ENCODE measurements around the gene ELAC2.

ELAC2 gene

DNA sequence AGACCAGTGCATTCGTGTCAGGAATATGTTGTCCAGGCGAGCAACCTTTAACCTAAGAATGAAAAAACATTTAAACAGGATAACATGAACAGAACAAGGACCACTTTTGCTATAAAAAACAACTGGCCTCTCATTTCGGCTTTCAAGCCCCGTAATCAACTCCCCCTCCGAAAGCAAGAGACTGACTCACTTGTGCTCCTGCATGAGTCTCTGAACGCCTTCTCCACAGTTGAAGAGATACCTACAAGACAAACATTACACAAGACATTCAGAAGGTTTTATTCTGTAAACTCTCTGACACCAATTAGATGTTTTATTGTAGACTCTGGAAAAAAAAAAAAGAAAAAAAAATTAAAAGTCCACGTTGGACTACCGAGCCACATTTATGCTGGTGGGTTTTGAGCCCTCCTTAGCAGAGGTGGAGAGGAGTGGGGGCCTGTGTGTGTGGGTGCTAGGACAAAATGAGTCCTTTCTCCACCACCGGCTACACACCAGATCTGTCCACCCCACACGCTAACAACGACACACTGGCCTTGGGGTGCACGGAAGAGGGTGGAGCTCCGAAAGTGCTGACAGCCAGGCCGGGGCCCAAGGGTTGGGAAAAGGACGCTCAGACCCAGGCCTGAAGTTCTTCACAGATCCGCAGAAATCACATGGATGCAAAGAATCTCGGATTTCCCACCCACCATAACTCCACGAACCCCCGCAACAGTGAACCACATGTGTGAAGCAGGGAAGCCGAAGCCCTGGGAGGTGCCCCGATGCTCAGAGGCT is 759 bp downstream of the ELAC2 start:
- DNase-seq (ENCODE audit: low read depth, low spot score), result no peak

GRCh38 chr17:13014801-13015200 is 3.0 kb downstream of the ELAC2 start:
- DNase-seq (ENCODE audit: low read depth, low spot score), result no peak

- DNase-seq (ENCODE audit: low read depth, low spot score), result no peak
These were observed 6.9 kb downstream of the ELAC2 start for GRCh38 chr17:13010959-13011358.

GRCh38 chr17:13008461-13008860 is 9.4 kb downstream of the ELAC2 start:
- DNase-seq (ENCODE audit: low read depth, low spot score), result no peak

- DNase-seq (ENCODE audit: low read depth, low spot score), result no peak
These were observed 12.3 kb downstream of the ELAC2 start for GRCh38 chr17:13005530-13005929.

DNA sequence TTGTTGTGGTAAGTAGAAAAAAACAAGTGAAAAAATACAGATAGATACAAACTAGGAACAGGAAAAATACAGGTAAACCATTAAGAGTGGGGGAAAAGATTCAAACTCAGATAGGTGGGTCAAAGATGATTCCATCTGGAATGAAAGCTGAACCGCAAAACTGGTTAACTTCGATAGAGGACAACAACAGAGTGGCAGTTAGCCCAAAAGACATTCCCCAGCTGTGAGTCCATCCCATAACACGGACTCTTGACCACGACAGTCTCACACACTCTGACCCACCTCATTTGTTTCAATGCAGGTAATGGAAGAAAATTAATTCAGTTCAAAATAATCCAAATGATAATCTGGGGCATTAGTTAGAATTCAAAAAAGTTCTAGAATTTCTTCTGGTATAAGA is 13.5 kb downstream of the ELAC2 start:
- no peak for DNase-seq (ENCODE audit: low read depth, low spot score)

DNA sequence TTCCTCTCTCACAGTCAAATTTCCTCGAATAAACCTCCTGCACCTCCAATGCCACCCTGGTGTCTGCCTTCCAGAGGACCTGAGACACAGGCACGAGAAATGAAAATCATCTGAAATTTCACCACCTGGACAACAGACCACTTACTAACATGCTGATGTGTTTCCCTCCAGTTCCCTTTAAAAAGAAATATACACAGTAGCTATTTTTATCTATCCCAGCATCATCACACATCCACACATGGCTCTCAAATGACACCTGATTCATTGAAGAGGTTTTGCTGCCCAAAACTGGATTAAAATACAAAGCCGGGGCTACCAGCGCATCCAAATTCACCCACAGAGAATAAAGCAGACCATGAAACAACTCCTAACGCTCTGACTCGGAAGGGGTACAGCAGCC is 13.9 kb downstream of the ELAC2 start:
- no peak for DNase-seq (ENCODE audit: low read depth, low spot score)

DNA sequence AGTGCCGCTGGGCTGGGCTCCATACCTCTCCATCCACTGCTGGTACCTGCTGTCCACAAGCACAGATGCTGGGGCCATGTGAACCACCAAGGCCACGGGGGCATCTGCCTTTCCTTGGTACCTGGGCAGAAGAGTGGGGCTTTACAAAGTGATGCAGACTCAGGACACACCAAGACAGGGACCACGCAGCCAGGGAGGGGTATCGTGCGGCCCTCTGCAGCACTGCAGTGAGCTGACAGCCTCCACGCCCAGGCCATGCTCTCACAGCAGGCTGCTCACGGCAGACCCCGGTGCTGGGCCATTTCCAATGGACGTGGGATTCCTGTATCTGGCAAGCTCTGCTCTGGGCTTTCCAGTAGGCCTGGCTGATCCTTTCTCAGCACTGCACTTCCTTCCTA is 14.4 kb downstream of the ELAC2 start:
- no peak for DNase-seq (ENCODE audit: low read depth, low spot score)

DNA sequence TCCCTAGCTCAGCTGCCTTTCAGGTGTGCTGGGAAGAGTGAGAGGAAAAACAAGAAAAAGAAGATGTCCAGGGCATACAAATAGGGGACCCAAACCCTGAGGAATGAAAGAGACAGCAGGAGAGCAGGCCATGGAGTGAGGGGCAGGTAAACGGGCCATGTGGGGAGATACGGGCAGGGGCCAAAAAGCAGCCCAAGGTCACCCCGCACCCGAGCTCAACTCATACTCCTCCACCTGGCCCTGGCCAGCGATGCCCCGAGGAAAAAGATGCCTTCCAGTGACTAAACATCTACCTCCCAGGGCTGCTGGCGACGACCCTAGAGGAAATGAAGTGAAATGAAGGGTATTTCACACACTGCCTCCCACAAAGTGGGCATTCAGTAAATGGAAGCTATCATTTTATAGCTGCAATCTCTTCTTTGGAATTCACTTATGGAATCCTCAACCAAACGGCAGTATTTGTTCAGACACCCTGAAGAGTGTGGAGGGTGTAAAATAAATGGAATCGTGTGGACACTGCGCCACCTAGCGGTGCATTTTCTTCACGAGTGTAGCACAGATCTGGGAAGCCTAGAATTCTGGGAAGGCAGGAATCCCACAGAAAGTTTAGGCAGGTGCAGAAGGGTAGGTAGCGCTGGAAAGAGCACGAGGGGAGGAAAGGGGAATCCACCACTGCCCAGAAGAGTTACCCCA is 14.9 kb downstream of the ELAC2 start:
- no peak for DNase-seq (ENCODE audit: low read depth, low spot score)

DNA sequence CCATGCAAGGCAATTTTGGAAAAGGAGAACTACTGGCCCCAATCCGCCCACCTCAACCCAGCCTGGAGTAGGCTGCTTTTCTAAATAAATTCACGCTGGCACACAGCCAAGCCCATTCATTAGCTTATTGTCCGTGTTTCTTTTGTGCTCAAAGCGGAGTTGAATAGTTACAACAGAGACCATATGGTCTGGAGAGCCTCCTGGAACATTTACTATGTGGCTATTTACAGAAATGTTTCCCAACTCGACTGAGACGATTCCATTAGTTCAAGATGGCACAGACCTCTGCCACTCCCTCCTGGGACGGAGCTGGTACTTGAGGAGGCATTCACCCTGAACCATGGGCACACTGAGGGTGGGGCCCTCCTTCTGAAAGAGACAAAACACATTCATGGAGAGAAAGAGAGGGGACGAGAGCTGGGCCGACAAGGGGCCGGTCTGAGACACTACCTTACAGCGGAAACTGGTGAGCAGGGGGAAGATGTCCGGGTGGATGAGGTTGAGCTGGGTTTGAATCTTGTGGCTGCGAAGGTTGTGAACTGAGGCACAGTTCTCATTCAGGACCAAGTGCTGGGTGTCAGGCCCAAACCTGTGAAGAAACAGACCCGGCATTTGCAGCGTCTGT is 15.7 kb downstream of the ELAC2 start:
- no peak for DNase-seq (ENCODE audit: low read depth, low spot score)

- DNase-seq (ENCODE audit: low read depth, low spot score), result no peak
These were observed 17.3 kb downstream of the ELAC2 start for GRCh38 chr17:13000561-13000960.

- DNase-seq (ENCODE audit: low read depth, low spot score), result no peak
These were observed 19.0 kb downstream of the ELAC2 start for GRCh38 chr17:12998874-12999273.

GRCh38 chr17:12998461-12998860 is 19.4 kb downstream of the ELAC2 start:
- no peak for DNase-seq (ENCODE audit: low read depth, low spot score)

DNA sequence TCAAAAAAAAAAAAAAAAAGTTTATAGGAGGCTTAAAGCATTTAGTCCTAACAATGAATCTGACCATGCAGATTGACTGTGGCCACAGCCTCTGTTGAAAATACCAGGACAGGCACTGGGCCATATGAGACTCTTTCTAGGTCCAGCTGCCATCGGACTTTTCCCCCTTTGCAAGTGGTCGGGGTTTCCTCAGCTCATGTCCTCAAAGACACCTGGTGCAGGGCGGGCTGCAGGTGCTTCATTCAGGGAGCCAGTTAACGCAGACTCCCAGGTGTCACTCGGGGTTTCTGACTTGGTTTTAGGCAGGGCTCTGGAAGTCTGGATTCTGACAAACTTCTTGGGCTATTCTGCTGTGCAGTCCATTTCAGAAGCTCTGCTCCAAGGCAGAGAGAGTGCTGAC is 20.9 kb downstream of the ELAC2 start:
- no peak for DNase-seq (ENCODE audit: low read depth, low spot score)

DNA sequence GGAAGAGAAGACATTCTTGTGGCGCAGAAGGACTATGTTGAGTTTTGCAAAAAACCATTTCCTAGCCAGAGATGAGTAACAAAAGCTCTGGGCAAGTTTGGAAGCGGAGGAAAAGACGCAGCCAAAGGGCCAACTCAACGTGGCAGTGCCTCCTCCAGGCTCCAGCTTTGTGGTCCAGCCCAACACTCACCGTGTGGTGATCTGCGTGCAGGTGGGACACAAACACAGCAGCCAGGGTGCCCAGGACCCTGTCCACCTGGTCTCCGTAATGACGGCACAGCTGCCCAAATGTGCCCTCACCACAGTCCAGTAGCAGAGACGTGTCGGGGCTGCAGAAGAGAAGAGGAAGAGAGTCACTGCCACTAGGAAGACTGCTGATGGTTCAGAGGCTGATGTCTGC is 21.5 kb downstream of the ELAC2 start:
- DNase-seq (ENCODE audit: low read depth, low spot score), result no peak

DNA sequence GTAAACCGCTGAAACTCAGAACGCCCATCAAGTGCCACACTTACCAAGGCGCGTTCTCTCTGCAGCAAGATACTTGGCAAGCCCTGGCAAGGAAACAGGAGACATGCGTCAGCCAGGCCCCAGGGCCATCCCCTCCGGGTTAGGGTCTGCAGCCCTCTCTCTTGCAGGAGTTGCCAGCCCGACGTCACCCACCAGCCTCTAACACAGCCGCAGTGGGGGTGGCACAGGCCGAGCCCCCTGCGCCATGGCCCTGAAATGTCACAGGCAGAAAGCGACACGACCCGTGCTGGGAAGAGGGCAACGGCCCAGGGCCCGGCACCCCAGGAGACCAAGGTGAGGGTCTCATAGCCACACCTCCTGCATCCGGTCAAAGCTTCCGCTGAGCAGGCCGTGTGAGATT is 21.9 kb downstream of the ELAC2 start:
- DNase-seq (ENCODE audit: low read depth, low spot score), result no peak

DNA sequence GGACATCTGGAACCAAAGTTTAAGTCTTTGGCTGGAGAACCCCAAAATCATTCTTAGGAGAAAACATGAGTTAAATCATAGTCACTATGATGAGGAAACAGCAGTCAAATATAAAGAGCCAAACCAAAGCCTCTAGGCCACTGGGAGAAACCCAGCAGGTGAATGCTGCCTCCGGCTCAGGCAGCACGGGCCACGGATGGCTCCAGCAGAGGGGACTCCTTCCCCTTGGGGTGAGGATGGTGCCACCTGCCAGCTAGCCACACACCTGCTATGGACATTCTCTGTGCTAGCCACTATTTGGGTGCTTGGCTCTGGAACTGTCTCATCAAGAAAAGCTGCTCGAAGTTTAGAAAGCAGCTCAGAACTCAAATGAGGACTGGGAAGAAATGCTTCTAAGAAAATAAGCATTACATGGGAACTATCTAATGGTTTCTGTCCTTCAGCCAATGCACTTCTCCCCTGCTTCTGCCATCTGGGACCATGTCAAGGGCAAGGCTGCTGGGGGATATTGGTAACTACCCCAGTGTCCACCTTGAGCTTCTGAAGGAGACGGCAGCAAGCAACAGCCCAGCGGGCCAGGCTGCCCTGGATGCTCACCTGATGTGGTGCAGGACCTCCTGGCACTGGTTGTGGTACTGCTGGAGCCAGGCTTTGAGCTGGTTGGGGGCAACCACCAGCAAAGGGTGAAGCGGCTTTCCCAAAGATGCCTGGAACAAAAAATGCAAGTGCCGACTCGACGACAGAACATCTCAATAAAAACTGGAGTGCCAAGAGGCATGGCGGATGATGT is 22.5 kb downstream of the ELAC2 start:
- DNase-seq (ENCODE audit: low read depth, low spot score), result no peak

DNA sequence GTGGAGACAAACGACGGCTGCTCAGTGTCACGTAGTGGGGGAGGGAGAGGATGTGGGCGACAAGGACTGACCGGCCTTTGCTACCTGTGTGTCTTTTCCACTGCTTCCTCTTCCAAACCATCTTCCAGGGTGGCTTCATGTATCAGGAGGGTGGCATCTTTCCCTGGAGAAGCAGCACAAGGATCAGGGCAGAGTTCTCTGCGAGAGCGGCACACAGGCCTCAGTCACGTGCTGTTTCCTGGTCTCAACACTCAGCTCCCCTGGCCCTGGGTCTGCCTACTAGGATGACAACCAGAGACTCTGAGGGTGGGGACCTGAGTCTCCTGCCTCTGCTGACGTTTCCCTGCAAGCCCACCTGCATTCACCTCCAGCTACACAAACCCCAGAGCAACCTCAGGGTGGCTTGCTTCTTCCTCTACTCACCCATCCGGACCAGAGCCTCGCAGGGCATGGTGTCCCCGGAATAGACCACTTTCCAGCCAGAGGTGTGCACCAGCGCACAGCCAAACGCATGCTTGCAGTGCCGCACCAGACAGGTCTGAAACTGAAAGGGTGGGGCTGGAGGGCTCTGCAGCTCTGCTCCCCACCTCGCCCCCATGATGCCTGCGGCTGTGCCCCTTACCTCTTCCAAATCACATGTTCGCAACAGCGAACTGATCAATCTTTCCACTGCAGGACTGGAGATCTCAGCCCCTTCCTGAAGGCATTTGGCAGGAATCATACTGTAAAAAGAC is 23.3 kb downstream of the ELAC2 start:
- no peak for DNase-seq (ENCODE audit: low read depth, low spot score)

DNA sequence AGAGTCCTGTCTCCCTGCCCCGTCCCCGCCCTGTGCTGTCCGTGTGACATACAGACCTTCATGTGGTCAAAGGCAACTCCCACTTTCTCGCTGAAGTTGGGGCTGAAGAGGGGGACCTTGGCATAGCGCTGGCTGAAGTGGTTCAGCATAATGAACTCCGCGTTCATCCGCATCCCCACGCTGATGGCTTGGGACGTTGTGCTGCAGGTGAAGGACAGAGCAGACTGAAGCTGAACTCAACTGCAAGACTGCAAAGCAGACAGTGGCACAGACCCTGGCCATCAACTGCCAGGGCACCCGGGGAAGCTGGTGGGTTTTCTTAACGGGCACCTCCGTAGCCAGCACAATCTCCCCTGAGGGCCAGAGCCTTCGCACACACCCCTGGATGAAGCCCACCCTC is 24.2 kb downstream of the ELAC2 start:
- no peak for DNase-seq (ENCODE audit: low read depth, low spot score)

- DNase-seq (ENCODE audit: low read depth, low spot score), result no peak
These were observed 25.2 kb downstream of the ELAC2 start for GRCh38 chr17:12992676-12993075.

GRCh38 chr17:12990926-12991325 is 26.9 kb downstream of the ELAC2 start:
- no peak for DNase-seq (ENCODE audit: low read depth, low spot score)
